GM18526 (cell line): ENCODE measurements around the gene UBE2QL1.

Experiments
- POLR2A ChIP-seq: IDR thresholded peaks from 3 replicates; pipeline ENCODE4 v1.6.1; 2011; ENCODE audit not compliant: insufficient read length; ENCODE audit errors: extremely low read depth

UBE2QL1 gene

GRCh38 chr5:6493681-6494454, 45.2 kb downstream of the UBE2QL1 start:
- TF ChIP-seq POLR2A, result no peak

GRCh38 chr5:6494939-6495338, 46.3 kb downstream of the UBE2QL1 start:
- TF ChIP-seq POLR2A, result no peak

GRCh38 chr5:6495433-6496206, 47.0 kb downstream of the UBE2QL1 start:
- no peak for TF ChIP-seq POLR2A

GRCh38 chr5:6496207-6496584, 47.5 kb downstream of the UBE2QL1 start:
- TF ChIP-seq POLR2A, result no peak

- no peak for TF ChIP-seq POLR2A
Measured at GRCh38 chr5:6496636-6497035, 48.0 kb downstream of the UBE2QL1 start.

- TF ChIP-seq POLR2A, result no peak
Measured at GRCh38 chr5:6497262-6497661, 48.6 kb downstream of the UBE2QL1 start.

- TF ChIP-seq POLR2A, result no peak
Measured at GRCh38 chr5:6498968-6499367, 50.3 kb downstream of the UBE2QL1 start.

GRCh38 chr5:6501701-6502100, 53.0 kb downstream of the UBE2QL1 start:
- no peak for TF ChIP-seq POLR2A

GRCh38 chr5:6502421-6502820, 53.8 kb downstream of the UBE2QL1 start:
- TF ChIP-seq POLR2A, result no peak

GRCh38 chr5:6503342-6503741, 54.7 kb downstream of the UBE2QL1 start:
- TF ChIP-seq POLR2A, result no peak

- no peak for TF ChIP-seq POLR2A
Measured at GRCh38 chr5:6504677-6505415, 56.2 kb downstream of the UBE2QL1 start.

- TF ChIP-seq POLR2A, result no peak
Measured at GRCh38 chr5:6505416-6505755, 56.7 kb downstream of the UBE2QL1 start.

GRCh38 chr5:6505783-6506557, 57.3 kb downstream of the UBE2QL1 start:
- TF ChIP-seq POLR2A, result no peak

- no peak for TF ChIP-seq POLR2A
Measured at GRCh38 chr5:6506611-6507010, 58.0 kb downstream of the UBE2QL1 start.

- no peak for TF ChIP-seq POLR2A
Measured at GRCh38 chr5:6508931-6509330, 60.3 kb downstream of the UBE2QL1 start.
